ENCODE measurements around the gene GLDC. TPM values are rescaled to one million over a fixed set of nuclear protein-coding genes. Genes with fewer than 3 reads are reported as not detected.

GLDC gene
- total RNA-seq, 2 experiments from 2014 or later, result not detected

GRCh38 chr9:6658628-6659353, 13.3 kb upstream of the GLDC start:
- Histone ChIP-seq H3K36me3 (ENCODE audit: insufficient read depth, low read length) (no peaks in the 10 kb centered on the region), H3K4me2 (ENCODE audit: low read length) (no peak overlapping the region), H3K4me1 (ENCODE audit: insufficient read depth, low read length, poor library complexity, severe bottlenecking) (peaks cover 6% of the 10 kb centered on the region), H4K20me1 (ENCODE audit: insufficient read depth, low read length) (no peaks in the 10 kb centered on the region), H3K9me2 (ENCODE audit: insufficient read depth, low read length) (no peaks in the 10 kb centered on the region), H3K79me2 (ENCODE audit: insufficient read depth, low read depth, low read length) (no peaks in the 10 kb centered on the region), H2AFZ (ENCODE audit: low read length) (no peak overlapping the region), H3K9me3 (ENCODE audit: low read length) (no peaks in the 10 kb centered on the region), H3K4me3 (ENCODE audit: low read depth, low read length, poor library complexity, severe bottlenecking) (no peak overlapping the region), H3K27ac (ENCODE audit: low read depth, low read length, poor library complexity, severe bottlenecking) (no peak overlapping the region)
- intact Hi-C loops (cut with micrococcal nuclease; ENCODE audit: unreplicated experiment), result no loop called here
- POLR2A ChIA-PET, result no interaction called here
- CTCF ChIA-PET (ENCODE audit: unreplicated experiment), result no interaction called here
- BruUV-seq (replicated peaks), result no TSS peak
- TF ChIP-seq EZH2phosphoT487 (IDR thresholded peaks at IDR 0.05; ENCODE audit: borderline replicate concordance, low read depth, low read length) (no peak), CTCF (conservative IDR thresholded peaks at IDR 0.05; ENCODE audit: low read length) (no peak)
- DNase-seq (ENCODE audit: low spot score), result no peak

- Histone ChIP-seq H3K4me3 (ENCODE audit: low read depth, low read length, poor library complexity, severe bottlenecking) (no peak overlapping the region), H3K4me1 (ENCODE audit: insufficient read depth, low read length, poor library complexity, severe bottlenecking) (peaks cover 6% of the 10 kb centered on the region), H3K9me3 (ENCODE audit: low read length) (no peaks in the 10 kb centered on the region), H3K36me3 (ENCODE audit: insufficient read depth, low read length) (no peaks in the 10 kb centered on the region), H3K79me2 (ENCODE audit: insufficient read depth, low read depth, low read length) (no peaks in the 10 kb centered on the region), H3K27ac (ENCODE audit: low read depth, low read length, poor library complexity, severe bottlenecking) (no peak overlapping the region), H3K4me2 (ENCODE audit: low read length) (no peak overlapping the region), H4K20me1 (ENCODE audit: insufficient read depth, low read length) (no peaks in the 10 kb centered on the region), H2AFZ (ENCODE audit: low read length) (no peak overlapping the region), H3K9me2 (ENCODE audit: insufficient read depth, low read length) (no peaks in the 10 kb centered on the region)
- CTCF ChIA-PET (ENCODE audit: unreplicated experiment), result no interaction called here
- intact Hi-C loops (cut with micrococcal nuclease; ENCODE audit: unreplicated experiment), result no loop called here
- POLR2A ChIA-PET, result no interaction called here
- TF ChIP-seq EZH2phosphoT487 (IDR thresholded peaks at IDR 0.05; ENCODE audit: borderline replicate concordance, low read depth, low read length) (no peak), CTCF (conservative IDR thresholded peaks at IDR 0.05; ENCODE audit: low read length) (no peak)
- no TSS peak for BruUV-seq (replicated peaks)
- DNase-seq (ENCODE audit: low spot score), result no peak
These were observed 11.2 kb upstream of the GLDC start for GRCh38 chr9:6656614-6657300.

GRCh38 chr9:6655036-6655435, 9.5 kb upstream of the GLDC start:
- ChIA-PET CTCF (ENCODE audit: unreplicated experiment) (no interaction called here), POLR2A (interaction anchor here (0.7 to 0.9 kb wide), 2 partner anchors 28 to 107 kb away, joined by 3 to 4 read pairs; no protein-coding TSS in a partner anchor)
- Histone ChIP-seq H3K4me1 (ENCODE audit: insufficient read depth, low read length, poor library complexity, severe bottlenecking) (peaks cover 6% of the 10 kb centered on the region), H3K9me2 (ENCODE audit: insufficient read depth, low read length) (no peaks in the 10 kb centered on the region), H3K36me3 (ENCODE audit: insufficient read depth, low read length) (no peaks in the 10 kb centered on the region), H3K4me3 (ENCODE audit: low read depth, low read length, poor library complexity, severe bottlenecking) (no peak overlapping the region), H4K20me1 (ENCODE audit: insufficient read depth, low read length) (no peaks in the 10 kb centered on the region), H3K4me2 (ENCODE audit: low read length) (peak overlapping the region; percentile 28; the same call in 1 of the 2 replicates), H3K27ac (ENCODE audit: low read depth, low read length, poor library complexity, severe bottlenecking) (no peak overlapping the region), H3K9me3 (ENCODE audit: low read length) (no peaks in the 10 kb centered on the region), H3K79me2 (ENCODE audit: insufficient read depth, low read depth, low read length) (no peaks in the 10 kb centered on the region), H2AFZ (ENCODE audit: low read length) (no peak overlapping the region; the same call in 1 of the 2 replicates)
- intact Hi-C loops (cut with micrococcal nuclease; ENCODE audit: unreplicated experiment), result no loop called here
- no TSS peak for BruUV-seq (replicated peaks)
- peak; percentile 11 for DNase-seq (ENCODE audit: low spot score)
- no peak for TF ChIP-seq EZH2phosphoT487 (IDR thresholded peaks at IDR 0.05; ENCODE audit: borderline replicate concordance, low read depth, low read length)
- TF ChIP-seq CTCF (conservative IDR thresholded peaks at IDR 0.05; ENCODE audit: low read length), result no peak

Data from OCI-LY7 (cell line).